NT2/D1 (cell line): ENCODE measurements around the gene SGSM2.

ENCODE experiments used
- DNase-seq: peaks from one replicate; pipeline ENCODE4 v3.0.0-alpha.2; 2011; ENCODE audit warnings: low read depth, low spot score
- H3K27me3 ChIP-seq: 2 replicates; pipeline ENCODE4 v1.6.0; 2011; ENCODE audit warnings: mild to moderate bottlenecking; ENCODE audit not compliant: insufficient read length, insufficient read depth
- H3K36me3 ChIP-seq: 2 replicates; pipeline ENCODE4 v1.6.1; 2011; ENCODE audit warnings: mild to moderate bottlenecking, low read length, mixed read lengths; ENCODE audit not compliant: insufficient read depth, insufficient read length
- H3K4me1 ChIP-seq: 2 replicates; pipeline ENCODE4 v1.5.1; 2011; ENCODE audit not compliant: insufficient read depth, insufficient read length
- H3K4me3 ChIP-seq: 2 replicates; pipeline ENCODE4 v1.5.1; 2011; ENCODE audit warnings: low read depth; ENCODE audit not compliant: insufficient read length
- H3K9ac ChIP-seq: 2 replicates; pipeline ENCODE4 v1.6.0; 2011; ENCODE audit warnings: low read depth; ENCODE audit not compliant: insufficient read length
- H3K9me3 ChIP-seq: 2 replicates; pipeline ENCODE4 v1.5.1; 2011; ENCODE audit warnings: mild to moderate bottlenecking, low read length; ENCODE audit not compliant: insufficient read depth
- SUZ12 ChIP-seq: IDR thresholded peaks from 2 replicates; pipeline ENCODE4 v1.6.1; 2011; ENCODE audit not compliant: insufficient read length, insufficient read depth; ENCODE audit errors: extremely low read depth
- YY1 ChIP-seq: IDR thresholded peaks from 2 replicates; pipeline ENCODE4 v1.6.1; 2011; ENCODE audit not compliant: insufficient read length, insufficient read depth
- ZNF274 ChIP-seq: IDR thresholded peaks from 2 replicates; pipeline ENCODE4 v1.6.1; 2011; ENCODE audit warnings: mild to moderate bottlenecking, low read depth, low read length

The SGSM2 gene, protein sequence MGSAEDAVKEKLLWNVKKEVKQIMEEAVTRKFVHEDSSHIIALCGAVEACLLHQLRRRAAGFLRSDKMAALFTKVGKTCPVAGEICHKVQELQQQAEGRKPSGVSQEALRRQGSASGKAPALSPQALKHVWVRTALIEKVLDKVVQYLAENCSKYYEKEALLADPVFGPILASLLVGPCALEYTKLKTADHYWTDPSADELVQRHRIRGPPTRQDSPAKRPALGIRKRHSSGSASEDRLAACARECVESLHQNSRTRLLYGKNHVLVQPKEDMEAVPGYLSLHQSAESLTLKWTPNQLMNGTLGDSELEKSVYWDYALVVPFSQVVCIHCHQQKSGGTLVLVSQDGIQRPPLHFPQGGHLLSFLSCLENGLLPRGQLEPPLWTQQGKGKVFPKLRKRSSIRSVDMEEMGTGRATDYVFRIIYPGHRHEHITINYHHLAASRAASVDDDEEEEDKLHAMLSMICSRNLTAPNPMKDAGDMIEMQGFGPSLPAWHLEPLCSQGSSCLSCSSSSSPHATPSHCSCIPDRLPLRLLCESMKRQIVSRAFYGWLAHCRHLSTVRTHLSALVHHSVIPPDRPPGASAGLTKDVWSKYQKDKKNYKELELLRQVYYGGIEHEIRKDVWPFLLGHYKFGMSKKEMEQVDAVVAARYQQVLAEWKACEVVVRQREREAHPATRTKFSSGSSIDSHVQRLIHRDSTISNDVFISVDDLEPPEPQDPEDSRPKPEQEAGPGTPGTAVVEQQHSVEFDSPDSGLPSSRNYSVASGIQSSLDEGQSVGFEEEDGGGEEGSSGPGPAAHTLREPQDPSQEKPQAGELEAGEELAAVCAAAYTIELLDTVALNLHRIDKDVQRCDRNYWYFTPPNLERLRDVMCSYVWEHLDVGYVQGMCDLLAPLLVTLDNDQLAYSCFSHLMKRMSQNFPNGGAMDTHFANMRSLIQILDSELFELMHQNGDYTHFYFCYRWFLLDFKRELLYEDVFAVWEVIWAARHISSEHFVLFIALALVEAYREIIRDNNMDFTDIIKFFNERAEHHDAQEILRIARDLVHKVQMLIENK

GRCh38 chr17:2336852-2337543 lies at the start of gene SGSM2:
SGSM2 (plus strand) TSS chr17:2337501; CDS start chr17:2337689, 188 bp downstream.
- Histone ChIP-seq H3K36me3 (peaks cover 44% of the 10 kb centered on the region), H3K4me3 (peak within 1 kb of the TSS; percentile 98), H3K9me3 (no peaks in the 10 kb centered on the region), H3K27me3 (no peaks in the 10 kb centered on the region), H3K4me1 (peaks cover 4% of the 10 kb centered on the region), H3K9ac (peak within 1 kb of the TSS; percentile 99)
- no peak for DNase-seq
- no peak for TF ChIP-seq ZNF274
- TF ChIP-seq YY1 = no peak
- TF ChIP-seq SUZ12 = no peak

- TF ChIP-seq YY1 (no peak), SUZ12 (no peak), ZNF274 (no peak)
- no peak overlapping the region for H3K9ac ChIP-seq
- no peaks in the 10 kb centered on the region for H3K4me1 ChIP-seq
- H3K36me3 ChIP-seq = peaks cover 58% of the 10 kb centered on the region
- no peak overlapping the region for H3K4me3 ChIP-seq
- no peaks in the 10 kb centered on the region for H3K9me3 ChIP-seq
- H3K27me3 ChIP-seq = no peaks in the 10 kb centered on the region
- DNase-seq = no peak
Observed at GRCh38 chr17:2289878-2290478, 47.3 kb upstream of the SGSM2 start.

- Histone ChIP-seq H3K27me3 (no peaks in the 10 kb centered on the region), H3K9ac (no peak overlapping the region), H3K36me3 (peaks cover 74% of the 10 kb centered on the region), H3K4me3 (no peak overlapping the region), H3K4me1 (no peaks in the 10 kb centered on the region), H3K9me3 (no peaks in the 10 kb centered on the region)
- DNase-seq = no peak
- no peak for TF ChIP-seq YY1
- TF ChIP-seq ZNF274 = no peak
- TF ChIP-seq SUZ12 = no peak
Observed at GRCh38 chr17:2292100-2292499, 45.2 kb upstream of the SGSM2 start.

DNA sequence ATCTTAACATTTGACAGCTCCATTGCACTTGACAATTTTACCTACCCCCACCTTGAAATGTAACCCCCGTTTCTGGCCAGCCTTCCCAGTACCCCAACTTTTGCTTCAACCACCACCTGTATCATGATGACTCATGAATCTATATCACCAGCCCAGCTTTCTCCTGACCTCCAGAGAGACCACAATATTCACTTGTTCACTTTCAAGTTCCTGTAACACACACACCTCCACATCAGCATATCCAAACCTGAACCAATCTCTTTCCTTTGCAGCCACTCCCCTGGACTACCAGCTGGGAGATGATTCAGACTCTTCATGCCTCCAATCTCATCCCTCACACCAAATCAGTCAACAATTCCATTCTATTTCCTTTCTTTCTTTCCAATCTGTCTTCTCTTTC lies 41.7 kb upstream of the SGSM2 start:
- no peak for DNase-seq
- H3K27me3 ChIP-seq = no peaks in the 10 kb centered on the region
- H3K4me3 ChIP-seq = no peak overlapping the region
- H3K9me3 ChIP-seq = no peaks in the 10 kb centered on the region
- H3K9ac ChIP-seq = no peak overlapping the region
- peaks cover 83% of the 10 kb centered on the region for H3K36me3 ChIP-seq
- H3K4me1 ChIP-seq = no peaks in the 10 kb centered on the region
- TF ChIP-seq ZNF274 = no peak
- no peak for TF ChIP-seq SUZ12
- TF ChIP-seq YY1 = no peak

DNA sequence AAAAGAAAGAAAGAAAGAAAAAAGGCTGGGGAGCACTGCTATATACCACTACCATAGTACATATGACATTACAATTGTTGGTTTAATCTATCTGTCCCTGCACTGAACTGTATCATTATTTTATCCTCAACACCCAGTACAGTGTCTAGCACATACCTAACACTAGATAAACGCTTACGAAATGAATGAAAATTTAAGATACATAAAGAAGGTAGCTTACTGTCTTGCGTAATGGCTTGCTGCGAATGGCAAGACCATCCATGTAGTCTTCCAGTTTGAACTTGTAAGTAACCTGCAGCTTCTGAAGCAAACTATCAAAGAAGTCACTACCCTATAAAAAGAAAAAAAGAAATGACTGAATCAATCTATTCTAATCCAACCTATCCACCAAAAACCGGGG lies 40.3 kb upstream of the SGSM2 start:
- no peaks in the 10 kb centered on the region for H3K4me1 ChIP-seq
- DNase-seq = no peak
- no peaks in the 10 kb centered on the region for H3K9me3 ChIP-seq
- TF ChIP-seq SUZ12 (no peak), ZNF274 (no peak), YY1 (no peak)
- peaks cover 76% of the 10 kb centered on the region for H3K36me3 ChIP-seq
- no peak overlapping the region for H3K4me3 ChIP-seq
- no peaks in the 10 kb centered on the region for H3K27me3 ChIP-seq
- H3K9ac ChIP-seq = no peak overlapping the region

- peaks cover 60% of the 10 kb centered on the region for H3K36me3 ChIP-seq
- H3K4me3 ChIP-seq = no peak overlapping the region
- no peaks in the 10 kb centered on the region for H3K4me1 ChIP-seq
- H3K9me3 ChIP-seq = no peaks in the 10 kb centered on the region
- no peaks in the 10 kb centered on the region for H3K27me3 ChIP-seq
- DNase-seq = no peak
- no peak overlapping the region for H3K9ac ChIP-seq
- TF ChIP-seq SUZ12 = no peak
- no peak for TF ChIP-seq YY1
- no peak for TF ChIP-seq ZNF274
Observed at GRCh38 chr17:2299136-2299535, 38.2 kb upstream of the SGSM2 start.
